ENCODE data around the gene PYGO2. TPM values are rescaled to one million over a fixed set of nuclear protein-coding genes. Genes with fewer than 3 reads are reported as not detected.
A peak's percentile ranks its signal among the peaks of the same experiment; 100 is the strongest.

PYGO2 gene
- total and polyA plus RNA-seq, 12 donors: 26.2 to 61.1 (median 38.7) TPM

DNA sequence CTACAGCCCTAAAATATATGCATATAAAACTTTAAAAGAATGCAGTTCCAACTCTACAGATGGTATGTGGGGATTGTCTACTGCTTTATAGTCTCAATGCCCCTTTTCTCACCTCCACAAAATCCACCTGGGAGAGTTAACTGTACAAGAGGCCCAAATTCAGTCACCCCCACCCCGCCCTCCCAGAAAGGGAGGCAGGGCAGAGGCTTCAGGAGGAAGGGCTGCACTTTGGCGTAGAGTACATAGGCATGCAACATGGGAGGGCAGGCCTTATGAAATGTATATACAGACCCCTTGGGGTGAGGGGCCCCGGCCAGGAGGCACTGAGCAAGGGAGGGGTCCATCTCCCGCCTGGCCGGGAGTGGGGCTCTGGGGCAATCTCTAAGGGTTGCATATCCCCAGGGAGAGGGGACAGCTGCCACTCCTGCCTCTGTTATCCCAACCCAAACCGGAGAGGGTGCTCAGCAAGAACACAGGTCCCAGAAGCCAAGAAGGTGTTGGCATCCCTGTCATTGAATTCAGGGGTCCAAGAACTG is 1.3 kb upstream of the PYGO2 start:
- no peaks in the 10 kb centered on the region for H3K9me3 ChIP-seq (replicated peaks in 1 of 3)
- no peak for DNase-seq
- no peaks in the 10 kb centered on the region for H3K27me3 ChIP-seq
- peak overlapping the region in 1 of 4 donors; percentile 66 for H3K4me3 ChIP-seq
- H3K36me3 ChIP-seq (replicated peaks in 1 of 2): peaks cover 0 to 71% of the 10 kb centered on the region in 2 donors
- TF ChIP-seq, protein P1, sequence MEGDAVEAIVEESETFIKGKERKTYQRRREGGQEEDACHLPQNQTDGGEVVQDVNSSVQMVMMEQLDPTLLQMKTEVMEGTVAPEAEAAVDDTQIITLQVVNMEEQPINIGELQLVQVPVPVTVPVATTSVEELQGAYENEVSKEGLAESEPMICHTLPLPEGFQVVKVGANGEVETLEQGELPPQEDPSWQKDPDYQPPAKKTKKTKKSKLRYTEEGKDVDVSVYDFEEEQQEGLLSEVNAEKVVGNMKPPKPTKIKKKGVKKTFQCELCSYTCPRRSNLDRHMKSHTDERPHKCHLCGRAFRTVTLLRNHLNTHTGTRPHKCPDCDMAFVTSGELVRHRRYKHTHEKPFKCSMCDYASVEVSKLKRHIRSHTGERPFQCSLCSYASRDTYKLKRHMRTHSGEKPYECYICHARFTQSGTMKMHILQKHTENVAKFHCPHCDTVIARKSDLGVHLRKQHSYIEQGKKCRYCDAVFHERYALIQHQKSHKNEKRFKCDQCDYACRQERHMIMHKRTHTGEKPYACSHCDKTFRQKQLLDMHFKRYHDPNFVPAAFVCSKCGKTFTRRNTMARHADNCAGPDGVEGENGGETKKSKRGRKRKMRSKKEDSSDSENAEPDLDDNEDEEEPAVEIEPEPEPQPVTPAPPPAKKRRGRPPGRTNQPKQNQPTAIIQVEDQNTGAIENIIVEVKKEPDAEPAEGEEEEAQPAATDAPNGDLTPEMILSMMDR (IDR thresholded peaks at IDR 0.05): no peak
- TF ChIP-seq POLR2A (IDR thresholded peaks at IDR 0.05): no peak
- H3K4me1 ChIP-seq (replicated peaks in 1 of 2): peaks cover 13 to 24% of the 10 kb centered on the region in 2 donors
- intact Hi-C loops (cut with DNase I): loop anchor here in 1 of 2 donors (5.0 kb wide), 1 partner anchor 34 kb away; no protein-coding TSS in a partner anchor
- H3K27ac ChIP-seq: peak overlapping the region; percentile 94 to 99 (median 96)
- whole genome bisulfite sequencing, 4 donors: 64 to 82% (median 70%) methylated on average over 2 to 6 of the region's 6 CpGs

DNA sequence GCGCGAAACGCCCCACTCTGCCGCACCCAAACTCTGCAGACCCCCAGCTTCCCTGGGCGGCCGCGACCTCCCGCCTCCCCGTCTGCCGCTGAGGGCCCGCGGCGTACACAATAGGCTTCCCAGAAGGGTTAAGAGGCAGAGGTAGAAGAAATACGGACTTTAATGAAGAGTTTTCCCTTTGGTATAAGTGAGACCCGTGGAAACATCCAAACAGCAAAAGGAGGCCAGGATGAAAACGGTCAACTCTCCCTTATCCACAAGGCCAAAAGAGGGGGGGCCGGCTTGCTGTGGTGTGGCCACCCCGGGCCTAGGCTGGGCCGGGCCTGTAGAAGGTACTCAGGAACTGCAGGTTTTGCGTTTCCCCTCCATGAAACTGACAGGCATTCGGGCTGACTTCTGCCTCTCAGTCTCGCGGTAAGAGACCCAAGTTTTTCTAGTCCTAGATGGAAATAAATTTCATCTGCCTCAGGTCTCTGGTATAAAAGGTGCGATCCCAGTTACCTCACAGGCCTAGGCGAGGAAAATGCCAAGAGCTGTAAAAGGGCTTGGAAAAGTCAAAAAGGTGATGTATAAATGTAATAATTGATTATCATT is 671 bp upstream of the PYGO2 start:
- TF ChIP-seq, protein P1 (IDR thresholded peaks at IDR 0.05): no peak
- no peak for TF ChIP-seq POLR2A (IDR thresholded peaks at IDR 0.05)
- WGBS, 4 donors: 3% methylated on average over 21 to 25 of the region's 25 CpGs
- H3K27ac ChIP-seq: peak overlapping the region; percentile 94 to 99 (median 96)

DNA sequence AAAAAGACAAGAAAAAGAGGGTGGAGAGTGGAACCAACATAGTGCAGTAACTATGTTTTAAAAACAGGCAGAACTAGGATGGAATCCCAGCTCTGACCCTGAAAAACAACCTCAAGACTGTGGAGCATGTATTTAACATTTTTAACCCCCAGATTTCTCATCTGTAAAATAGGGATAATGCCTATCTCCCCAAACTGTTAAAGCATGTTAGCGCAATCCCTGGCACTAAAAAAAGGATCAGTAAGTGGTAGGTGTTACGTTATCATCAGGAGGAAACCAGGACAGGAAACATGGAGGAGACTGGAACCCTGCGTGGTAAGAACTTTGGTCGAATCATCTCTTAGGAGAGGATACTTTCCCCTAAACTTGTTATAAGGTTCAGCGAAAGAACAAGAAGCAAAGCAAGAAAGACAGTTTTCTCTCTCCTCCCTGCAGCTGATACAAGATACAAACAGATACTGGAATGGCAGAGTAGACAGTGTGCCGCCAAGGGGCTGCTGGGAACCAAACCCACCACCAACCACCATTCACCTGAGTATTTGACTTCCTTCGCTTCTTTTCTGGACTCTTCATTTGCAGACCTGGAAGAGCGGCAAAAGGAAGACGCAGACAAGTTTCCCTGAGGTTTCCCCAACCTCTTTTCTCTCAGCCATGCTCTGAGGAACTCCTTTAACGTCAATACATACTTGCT is 991 bp downstream of the PYGO2 start:
- Histone ChIP-seq H3K4me3 (peak overlapping the region; percentile 45 to 86 (median 71)), H3K27me3 (no peaks in the 10 kb centered on the region), H3K36me3 (replicated peaks in 1 of 2) (peaks cover 0 to 49% of the 10 kb centered on the region in 2 donors), H3K27ac (peak overlapping the region; percentile 94 to 99 (median 96)), H3K9me3 (replicated peaks in 1 of 3) (no peaks in the 10 kb centered on the region), H3K4me1 (replicated peaks in 1 of 2) (peaks cover 19 to 33% of the 10 kb centered on the region in 2 donors)
- WGBS, 4 donors: 12 to 24% (median 16%) methylated on average over 10 of the region's 10 CpGs
- intact Hi-C loops (cut with DNase I): loop anchor here in 1 of 2 donors (5.0 kb wide), 1 partner anchor 37 kb away; no protein-coding TSS in a partner anchor
- no peak for TF ChIP-seq POLR2A (IDR thresholded peaks at IDR 0.05)
- no peak for DNase-seq

More for the DNA sequence above, 671 bp upstream of the PYGO2 start:
- DNase-seq: peak; percentile 63 to 79 (median 71)
- intact Hi-C loops (cut with DNase I): loop anchor here in 1 of 2 donors (5.0 kb wide), 1 partner anchor 35 kb away; no protein-coding TSS in a partner anchor
- Histone ChIP-seq H3K9me3 (replicated peaks in 1 of 3) (no peaks in the 10 kb centered on the region), H3K4me1 (replicated peaks in 1 of 2) (peaks cover 13 to 23% of the 10 kb centered on the region in 2 donors), H3K4me3 (peak overlapping the region; percentile 4 to 86 (median 71)), H3K27me3 (no peaks in the 10 kb centered on the region), H3K36me3 (replicated peaks in 1 of 2) (peaks cover 0 to 65% of the 10 kb centered on the region in 2 donors)

DNA sequence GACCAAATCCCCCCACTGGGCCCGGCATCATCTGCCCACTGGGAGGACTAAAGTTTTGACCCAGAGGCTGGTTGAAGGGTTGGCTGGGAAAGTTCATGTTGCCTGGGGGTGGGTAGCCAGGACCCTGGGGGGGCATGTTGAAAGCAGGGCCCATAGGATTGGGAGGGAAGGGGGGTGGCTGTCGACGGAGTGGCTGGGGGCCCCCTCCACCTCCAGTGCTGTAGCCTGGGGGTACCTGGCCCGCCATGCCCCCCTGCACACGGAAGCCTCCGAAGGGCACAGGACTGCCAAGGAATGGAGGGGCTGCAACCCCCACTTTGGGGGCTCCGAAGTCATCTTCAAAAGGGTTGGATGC is 2.2 kb downstream of the PYGO2 start:
- no peak overlapping the region for H3K27ac ChIP-seq
- DNase-seq: no peak
- H3K9me3 ChIP-seq (replicated peaks in 1 of 3): no peaks in the 10 kb centered on the region
- intact Hi-C loops (cut with DNase I): no loop called here
- no peaks in the 10 kb centered on the region for H3K27me3 ChIP-seq
- no peak for TF ChIP-seq POLR2A (IDR thresholded peaks at IDR 0.05)
- TF ChIP-seq, protein P1 (IDR thresholded peaks at IDR 0.05): no peak
- WGBS, 4 donors: 87 to 93% (median 90%) methylated on average over 4 to 7 of the region's 7 CpGs
- H3K4me3 ChIP-seq: no peak overlapping the region
- peaks cover 30 to 45% of the 10 kb centered on the region in 2 donors for H3K4me1 ChIP-seq (replicated peaks in 1 of 2)
- peaks cover 0 to 37% of the 10 kb centered on the region in 2 donors for H3K36me3 ChIP-seq (replicated peaks in 1 of 2)
